Brain microvascular endothelial cell (primary cell): Measurements from ENCODE around the gene CAMK1D.

Experiments
- DNase-seq: peaks from one replicate; pipeline ENCODE4 v3.0.0-alpha.2; 2020
- H3K27ac ChIP-seq: fragments of 250-450 bp; sonication (Bioruptor Pico); 2 replicates; pipeline ENCODE4 v1.5.1; 2020; ENCODE audit warnings: mild to moderate bottlenecking, moderate library complexity
- H3K27me3 ChIP-seq: fragments of 250-450 bp; sonication (Bioruptor Pico); replicated peaks from 2 replicates; pipeline ENCODE4 v1.5.1; 2020; ENCODE audit warnings: mild to moderate bottlenecking
- H3K36me3 ChIP-seq: fragments of 250-450 bp; sonication (Bioruptor Pico); replicated peaks from 2 replicates; pipeline ENCODE4 v1.5.1; 2020; ENCODE audit warnings: mild to moderate bottlenecking
- H3K4me3 ChIP-seq: 2 replicates; pipeline ENCODE4 v1.5.1; 2011; ENCODE audit warnings: low read depth, mild to moderate bottlenecking, control low read depth, low read length, moderate library complexity
- CTCF ChIP-seq: IDR thresholded peaks from 2 replicates; pipeline ENCODE4 v1.5.1; 2011; ENCODE audit warnings: low read depth, mild to moderate bottlenecking, moderate library complexity, low read length, control low read depth, inconsistent platforms; ENCODE audit errors: missing control alignments
- in situ Hi-C: cut with HindIII; loops from 2 replicates; pipeline ENCODE4 v1.10.0; 2017; ENCODE audit warnings: low sequenced_read_pairs, low pct_ligation_motif_present

CAMK1D gene

GRCh38 chr10:12512332-12513002, 163.1 kb downstream of the CAMK1D start:
- DNase-seq: no peak
- in situ Hi-C loops: no loop called here
- Histone ChIP-seq H3K4me3 (no peak overlapping the region), H3K27ac (no peak overlapping the region), H3K27me3 (no peaks in the 10 kb centered on the region), H3K36me3 (no peaks in the 10 kb centered on the region)
- TF ChIP-seq CTCF: no peak

GRCh38 chr10:12513003-12513365, 163.6 kb downstream of the CAMK1D start:
- DNase-seq: no peak
- Histone ChIP-seq H3K36me3 (no peaks in the 10 kb centered on the region), H3K4me3 (no peak overlapping the region), H3K27ac (no peak overlapping the region), H3K27me3 (no peaks in the 10 kb centered on the region)
- TF ChIP-seq CTCF: no peak
- in situ Hi-C loops: no loop called here

GRCh38 chr10:12513775-12514673, 164.7 kb downstream of the CAMK1D start:
- no peak for TF ChIP-seq CTCF
- in situ Hi-C loops: no loop called here
- H3K36me3 ChIP-seq: no peaks in the 10 kb centered on the region
- DNase-seq: no peak
- H3K4me3 ChIP-seq: no peak overlapping the region
- H3K27me3 ChIP-seq: no peaks in the 10 kb centered on the region
- no peak overlapping the region for H3K27ac ChIP-seq

- in situ Hi-C loops: no loop called here
- Histone ChIP-seq H3K27me3 (no peaks in the 10 kb centered on the region), H3K4me3 (no peak overlapping the region), H3K36me3 (no peaks in the 10 kb centered on the region), H3K27ac (no peak overlapping the region)
- DNase-seq: no peak
- TF ChIP-seq CTCF: no peak
Observed at GRCh38 chr10:12518024-12518423, 168.7 kb downstream of the CAMK1D start.

- Histone ChIP-seq H3K4me3 (no peak overlapping the region), H3K27ac (no peak overlapping the region), H3K27me3 (no peaks in the 10 kb centered on the region), H3K36me3 (no peaks in the 10 kb centered on the region)
- in situ Hi-C loops: no loop called here
- DNase-seq: no peak
- no peak for TF ChIP-seq CTCF
Observed at GRCh38 chr10:12521423-12521822, 172.1 kb downstream of the CAMK1D start.
